BJ (cell line): ENCODE results near the gene TMEM178B. TPM values are rescaled to one million over a fixed set of nuclear protein-coding genes. Genes with fewer than 3 reads are reported as not detected.
"Not testable (repeated sequence)": the region's sequence is repeated elsewhere in the genome, so short reads cannot be mapped to it uniquely, and the experiment has no call there.

Source experiments
- CTCF ChIA-PET: fragments of 350-600 bp; formaldehyde crosslinking; extraction: SDS; loops from one replicate; lab custom pipeline; 2021; ENCODE audit warnings: antibody characterized with exemption, inconsistent platforms; lab: Yijun Ruan, JAX
- POLR2A ChIA-PET: fragments of 300-600 bp; sonication (Branson Sonifier 250); formaldehyde crosslinking; extraction: SDS; loops from one replicate; lab custom pipeline; 2021; ENCODE audit warnings: antibody characterized with exemption; lab: Charles Lee
- DNase-seq: peaks from one replicate; pipeline ENCODE4 v3.0.0-alpha.2; 2011; ENCODE audit warnings: low read depth
- H3K27me3 ChIP-seq: 2 replicates; pipeline ENCODE4 v1.6.0; 2011; ENCODE audit warnings: low read length; ENCODE audit not compliant: control insufficient read depth, insufficient read depth
- H3K36me3 ChIP-seq: 2 replicates; pipeline ENCODE4 v1.5.1; 2011; ENCODE audit warnings: low read length; ENCODE audit not compliant: control insufficient read depth, insufficient read depth
- H3K4me3 ChIP-seq: 2 replicates; pipeline ENCODE4 v1.5.1; 2011; ENCODE audit warnings: low read depth, mild to moderate bottlenecking, control low read depth, low read length
- polyA plus RNA-seq: library from polyadenylated mRNA; depleted of rRNA; stranded (reverse); fragments of >200 nt; gene quantifications from 2 replicates; pipeline ENCODE4 v1.2.3, GENCODE V29; 2011
- TF ChIP-seq, protein P1 (sequence below): IDR thresholded peaks from 2 replicates; pipeline ENCODE4 v1.5.1; 2011; ENCODE audit warnings: low read depth, mild to moderate bottlenecking, control low read depth, inconsistent platforms, low read length, moderate library complexity; ENCODE audit not compliant: insufficient read depth

The TMEM178B gene
- polyA plus RNA-seq, 1 experiment = 0.43 TPM

DNA sequence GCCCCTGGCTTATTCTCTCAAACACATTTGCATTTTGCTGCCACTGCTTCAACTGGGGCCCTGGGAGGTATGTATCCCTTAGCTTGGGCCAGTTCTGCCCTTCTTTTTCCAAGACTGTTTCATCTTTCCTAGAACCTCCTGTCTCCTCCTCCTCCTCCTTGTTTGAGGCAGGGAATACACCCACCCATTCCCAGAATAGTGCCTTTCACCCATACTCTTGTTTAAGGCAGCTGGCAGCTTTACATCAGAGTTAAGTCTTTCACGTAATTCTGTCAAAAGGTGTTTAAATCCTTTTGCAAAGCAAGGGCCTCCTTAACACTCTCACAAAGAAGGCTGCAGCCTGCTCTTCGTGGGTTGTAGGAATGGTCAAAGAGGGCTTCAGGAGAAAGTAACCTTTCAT, 326.5 kb downstream of the TMEM178B start:
- H3K36me3 ChIP-seq = no peaks in the 10 kb centered on the region
- no peak for DNase-seq
- POLR2A ChIA-PET = no interaction called here
- TF ChIP-seq, protein P1, sequence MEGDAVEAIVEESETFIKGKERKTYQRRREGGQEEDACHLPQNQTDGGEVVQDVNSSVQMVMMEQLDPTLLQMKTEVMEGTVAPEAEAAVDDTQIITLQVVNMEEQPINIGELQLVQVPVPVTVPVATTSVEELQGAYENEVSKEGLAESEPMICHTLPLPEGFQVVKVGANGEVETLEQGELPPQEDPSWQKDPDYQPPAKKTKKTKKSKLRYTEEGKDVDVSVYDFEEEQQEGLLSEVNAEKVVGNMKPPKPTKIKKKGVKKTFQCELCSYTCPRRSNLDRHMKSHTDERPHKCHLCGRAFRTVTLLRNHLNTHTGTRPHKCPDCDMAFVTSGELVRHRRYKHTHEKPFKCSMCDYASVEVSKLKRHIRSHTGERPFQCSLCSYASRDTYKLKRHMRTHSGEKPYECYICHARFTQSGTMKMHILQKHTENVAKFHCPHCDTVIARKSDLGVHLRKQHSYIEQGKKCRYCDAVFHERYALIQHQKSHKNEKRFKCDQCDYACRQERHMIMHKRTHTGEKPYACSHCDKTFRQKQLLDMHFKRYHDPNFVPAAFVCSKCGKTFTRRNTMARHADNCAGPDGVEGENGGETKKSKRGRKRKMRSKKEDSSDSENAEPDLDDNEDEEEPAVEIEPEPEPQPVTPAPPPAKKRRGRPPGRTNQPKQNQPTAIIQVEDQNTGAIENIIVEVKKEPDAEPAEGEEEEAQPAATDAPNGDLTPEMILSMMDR = no peak
- no peaks in the 10 kb centered on the region for H3K27me3 ChIP-seq
- no peak overlapping the region for H3K4me3 ChIP-seq
- CTCF ChIA-PET = no interaction called here

DNA sequence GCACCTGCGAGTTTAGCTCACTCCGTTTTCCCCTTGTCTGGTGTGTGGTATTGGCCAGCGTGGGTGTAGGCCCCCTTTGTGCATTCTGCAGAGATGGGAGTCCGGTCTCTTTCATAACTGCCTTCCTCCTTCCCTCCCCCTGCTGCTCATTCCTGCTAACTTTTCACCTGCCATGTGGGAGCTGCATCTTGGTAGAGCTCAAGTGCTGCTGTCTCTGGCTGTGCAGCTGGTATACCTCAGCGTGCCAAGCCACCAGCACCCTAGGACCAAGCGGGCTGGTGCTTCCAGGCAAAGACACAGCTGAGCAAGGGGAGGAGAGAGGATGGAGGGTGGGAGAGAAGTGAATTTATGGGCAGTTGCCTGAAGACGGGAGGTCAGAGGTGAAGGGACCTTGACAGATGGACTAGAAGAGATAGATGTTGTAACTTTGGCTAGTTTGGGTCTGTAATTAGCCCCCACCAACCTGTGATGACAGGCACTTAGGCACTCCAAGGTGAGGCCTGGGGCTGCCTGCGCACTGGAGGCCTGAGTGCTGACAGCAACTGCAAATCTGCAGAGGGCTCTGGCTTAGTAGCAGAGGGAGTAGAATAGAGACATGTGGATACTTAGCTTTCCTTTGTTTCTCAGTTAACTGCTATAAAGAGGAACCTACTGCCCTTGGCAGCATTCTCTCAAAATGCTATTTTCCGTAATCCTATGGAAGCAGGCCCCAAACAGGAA, 328.6 kb downstream of the TMEM178B start:
- no peak overlapping the region for H3K4me3 ChIP-seq
- ChIA-PET CTCF (no interaction called here), POLR2A (no interaction called here)
- no peak for DNase-seq
- TF ChIP-seq, protein P1 = no peak
- no peaks in the 10 kb centered on the region for H3K36me3 ChIP-seq
- no peaks in the 10 kb centered on the region for H3K27me3 ChIP-seq

DNA sequence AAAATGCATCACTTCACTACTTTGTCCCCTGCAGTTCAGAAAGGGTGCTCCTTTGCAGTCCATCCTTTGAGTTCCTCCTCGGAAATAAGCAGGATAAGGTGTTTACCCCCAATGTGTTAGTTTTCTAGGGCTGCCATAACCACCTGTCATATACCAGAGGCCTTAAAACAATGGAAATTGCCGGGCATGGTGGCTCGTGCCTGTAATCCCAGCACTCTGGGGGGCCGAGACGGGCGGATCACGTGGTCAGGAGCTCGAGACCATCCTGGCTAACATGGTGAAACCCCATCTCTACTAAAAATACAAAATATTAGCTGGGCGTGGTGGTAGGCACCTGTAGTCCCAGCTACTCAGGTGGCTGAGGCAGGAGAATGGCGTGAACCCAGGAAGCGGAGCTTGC, 330.0 kb downstream of the TMEM178B start:
- H3K36me3 ChIP-seq, H3K4me3 ChIP-seq, POLR2A ChIA-PET, CTCF ChIA-PET, DNase-seq, H3K27me3 ChIP-seq: not testable (repeated sequence)

DNA sequence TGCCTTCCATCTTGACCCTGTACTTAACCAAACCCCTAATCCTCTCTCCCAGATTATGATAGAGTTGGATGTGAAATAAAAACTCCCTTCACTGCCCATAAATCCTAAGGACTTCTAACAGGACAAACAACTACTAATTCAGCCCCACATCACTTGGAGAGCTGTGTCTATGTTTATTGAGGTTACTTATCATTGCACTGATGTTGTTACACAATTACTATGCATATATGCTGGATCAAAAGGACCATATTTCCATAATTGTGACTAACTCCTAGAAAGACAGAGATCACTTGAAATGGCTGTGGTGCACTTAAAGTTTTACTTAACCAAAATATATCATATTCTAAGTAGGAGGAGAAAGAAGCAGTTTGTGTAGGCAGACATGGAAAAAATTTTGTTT, 332.5 kb downstream of the TMEM178B start:
- TF ChIP-seq, protein P1 = no peak
- no peaks in the 10 kb centered on the region for H3K27me3 ChIP-seq
- H3K4me3 ChIP-seq = no peak overlapping the region
- H3K36me3 ChIP-seq = no peaks in the 10 kb centered on the region
- ChIA-PET CTCF (no interaction called here), POLR2A (no interaction called here)
- no peak for DNase-seq

DNA sequence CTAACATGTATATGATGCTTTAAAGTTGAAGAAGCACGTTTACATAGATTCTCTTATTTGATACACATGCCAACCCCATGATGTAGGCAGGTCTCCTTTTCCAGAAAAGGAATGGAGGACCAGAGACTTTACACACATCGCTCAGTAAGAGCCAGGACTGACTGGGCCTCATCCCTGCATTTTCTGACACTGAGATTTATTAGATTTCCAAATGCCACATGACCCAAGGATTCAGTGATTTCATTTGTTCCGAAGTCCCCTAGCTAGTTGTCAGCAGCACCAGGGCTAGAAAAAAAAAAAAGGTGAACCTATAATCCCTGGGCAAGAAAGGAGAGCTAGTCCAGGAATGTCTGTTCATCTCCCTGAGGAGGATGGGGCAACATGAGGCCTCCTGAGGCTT, 334.0 kb downstream of the TMEM178B start:
- no peaks in the 10 kb centered on the region for H3K36me3 ChIP-seq
- H3K27me3 ChIP-seq = no peaks in the 10 kb centered on the region
- H3K4me3 ChIP-seq = no peak overlapping the region
- POLR2A ChIA-PET = no interaction called here
- DNase-seq = no peak
- TF ChIP-seq, protein P1 = no peak
- CTCF ChIA-PET = no interaction called here

DNA sequence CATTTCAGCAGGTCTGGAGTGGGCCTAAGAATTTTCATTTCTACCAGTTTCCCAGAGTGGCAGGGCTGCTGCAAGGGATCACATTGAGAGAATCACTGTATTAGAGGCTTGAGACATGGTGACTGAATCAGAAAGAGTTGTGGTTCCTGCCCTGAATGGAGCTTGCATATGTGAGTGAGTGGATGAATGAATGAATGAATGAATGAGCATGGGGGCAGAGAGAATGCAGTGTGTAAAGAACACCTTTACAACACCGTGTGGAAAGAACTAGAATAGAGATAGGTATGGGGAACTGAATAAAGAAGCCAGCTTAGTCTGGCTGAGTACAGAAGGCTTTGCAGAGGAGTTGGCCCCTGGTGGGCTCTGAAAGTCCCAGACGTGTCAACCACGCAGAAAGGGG, 334.6 kb downstream of the TMEM178B start:
- Histone ChIP-seq H3K27me3 (no peaks in the 10 kb centered on the region), H3K4me3 (no peak overlapping the region), H3K36me3 (no peaks in the 10 kb centered on the region)
- CTCF ChIA-PET = no interaction called here
- POLR2A ChIA-PET = no interaction called here
- DNase-seq = no peak
- TF ChIP-seq, protein P1 = no peak
